GM12875 (cell line): ENCODE results near the gene HS2ST1.

Source experiments
- H3K4me3 ChIP-seq: one replicate; pipeline ENCODE4 v1.5.1; 2011; ENCODE audit warnings: low read depth, low read length, control low read depth
- CTCF ChIP-seq: IDR thresholded peaks from 2 replicates; pipeline ENCODE4 v1.5.1; 2011; ENCODE audit warnings: low read depth, mild to moderate bottlenecking, control low read depth, inconsistent platforms, low read length, moderate library complexity, borderline replicate concordance; ENCODE audit not compliant: insufficient read depth

The HS2ST1 gene

GRCh38 chr1:87077959-87078639 is 163.7 kb downstream of the HS2ST1 start:
- no peak overlapping the region for H3K4me3 ChIP-seq
- no peak for TF ChIP-seq CTCF

GRCh38 chr1:87084244-87084836 is 169.9 kb downstream of the HS2ST1 start:
- H3K4me3 ChIP-seq: no peak overlapping the region
- TF ChIP-seq CTCF: no peak

GRCh38 chr1:87086120-87086519 is 171.7 kb downstream of the HS2ST1 start:
- TF ChIP-seq CTCF: no peak
- no peak overlapping the region for H3K4me3 ChIP-seq

- TF ChIP-seq CTCF: no peak
- H3K4me3 ChIP-seq: no peak overlapping the region
Measured at GRCh38 chr1:87089070-87089736, 174.8 kb downstream of the HS2ST1 start.

GRCh38 chr1:87089823-87090222 is 175.4 kb downstream of the HS2ST1 start:
- H3K4me3 ChIP-seq: no peak overlapping the region
- TF ChIP-seq CTCF: no peak

- no peak overlapping the region for H3K4me3 ChIP-seq
- TF ChIP-seq CTCF: no peak
Measured at GRCh38 chr1:87091425-87091824, 177.0 kb downstream of the HS2ST1 start.

GRCh38 chr1:87092846-87093245 is 178.4 kb downstream of the HS2ST1 start:
- TF ChIP-seq CTCF: no peak
- H3K4me3 ChIP-seq: no peak overlapping the region
